HG03280 (cell line): ENCODE results near the gene MMP24OS.
"Not testable (repeated sequence)": the region's sequence is repeated elsewhere in the genome, so short reads cannot be mapped to it uniquely, and the experiment has no call there.

Source experiments
- ATAC-seq: cut with Tn5 transposase; IDR thresholded peaks from one replicate; pipeline ENCODE4 v1.9.1; 2021; ENCODE audit warnings: mild to moderate bottlenecking, moderate library complexity; ENCODE audit not compliant: unreplicated experiment

MMP24OS gene

DNA sequence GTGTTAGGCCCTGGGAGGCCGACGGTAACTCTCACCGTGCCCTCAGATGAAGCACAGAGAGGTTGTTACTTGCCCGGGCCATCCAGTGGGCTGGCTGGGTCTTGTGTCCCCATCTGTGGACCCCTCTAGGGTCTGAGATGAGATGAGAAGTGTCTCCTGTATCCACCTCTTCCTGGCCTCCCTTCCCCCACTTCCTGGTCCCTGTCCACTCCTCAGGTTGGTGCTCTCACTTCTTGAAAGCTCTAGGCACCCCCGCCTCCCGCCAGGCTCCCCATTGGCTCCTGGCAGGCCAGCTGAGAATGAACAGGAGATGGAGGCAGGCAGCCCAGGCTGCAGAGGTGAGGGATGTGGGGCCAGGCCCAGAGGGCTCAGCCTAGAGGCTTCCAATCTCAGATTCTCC is 1.5 kb downstream of the MMP24OS start:
- no peak for ATAC-seq

DNA sequence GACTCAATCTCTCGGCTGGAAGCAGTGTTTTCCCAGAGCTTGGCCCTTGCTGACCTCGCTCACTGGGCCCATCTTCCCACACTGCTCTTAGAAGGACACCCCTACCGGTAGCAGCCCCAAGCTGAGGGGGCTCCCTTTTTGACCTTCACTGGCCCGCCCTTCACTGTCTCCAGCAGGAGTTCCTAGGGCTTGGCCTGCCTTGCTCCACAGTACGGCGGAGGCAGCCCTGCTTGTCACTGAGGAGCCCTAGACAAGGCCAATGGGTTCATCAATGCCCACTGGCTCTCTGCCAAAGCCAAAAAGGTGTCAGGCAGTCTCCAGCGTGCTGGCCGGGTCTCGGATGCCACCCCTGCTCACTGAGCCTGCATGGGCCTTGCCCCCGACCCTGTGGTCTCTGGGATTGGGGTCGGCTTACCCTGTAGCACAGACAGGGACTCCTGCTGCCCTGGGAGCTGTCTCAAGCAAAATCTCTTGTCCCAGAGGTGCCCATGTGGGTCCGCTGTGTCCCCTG is 2.1 kb downstream of the MMP24OS start:
- ATAC-seq = no peak

DNA sequence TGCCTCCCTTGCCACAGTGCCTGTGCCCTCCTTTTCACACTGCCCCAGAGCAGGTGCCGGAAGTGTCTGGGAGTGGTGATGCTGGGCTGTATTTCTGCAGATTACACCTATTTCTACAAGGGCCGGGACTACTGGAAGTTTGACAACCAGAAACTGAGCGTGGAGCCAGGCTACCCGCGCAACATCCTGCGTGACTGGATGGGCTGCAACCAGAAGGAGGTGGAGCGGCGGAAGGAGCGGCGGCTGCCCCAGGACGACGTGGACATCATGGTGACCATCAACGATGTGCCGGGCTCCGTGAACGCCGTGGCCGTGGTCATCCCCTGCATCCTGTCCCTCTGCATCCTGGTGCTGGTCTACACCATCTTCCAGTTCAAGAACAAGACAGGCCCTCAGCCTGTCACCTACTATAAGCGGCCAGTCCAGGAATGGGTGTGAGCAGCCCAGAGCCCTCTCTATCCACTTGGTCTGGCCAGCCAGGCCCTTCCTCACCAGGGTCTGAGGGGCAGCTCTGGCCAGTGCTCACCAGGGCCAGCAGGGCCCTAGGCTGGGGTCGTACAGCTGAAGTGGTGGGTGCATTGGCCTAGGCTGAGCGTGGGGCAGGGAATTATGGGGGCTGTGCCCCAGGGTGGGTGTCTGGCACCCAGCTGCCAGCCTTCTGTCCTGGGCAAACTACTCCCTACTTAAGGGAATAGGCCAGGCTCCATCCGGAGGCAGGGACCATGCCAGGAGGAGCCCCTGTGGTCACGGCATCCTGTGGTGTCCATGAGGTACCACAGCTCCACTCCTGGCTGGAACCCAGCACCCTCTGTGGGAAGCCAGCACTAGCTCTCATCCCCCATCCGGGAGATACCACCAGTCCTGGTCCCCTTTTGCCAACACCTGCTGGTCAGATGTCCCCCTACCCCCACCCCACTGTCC is 3.5 kb downstream of the MMP24OS start:
- no peak for ATAC-seq

DNA sequence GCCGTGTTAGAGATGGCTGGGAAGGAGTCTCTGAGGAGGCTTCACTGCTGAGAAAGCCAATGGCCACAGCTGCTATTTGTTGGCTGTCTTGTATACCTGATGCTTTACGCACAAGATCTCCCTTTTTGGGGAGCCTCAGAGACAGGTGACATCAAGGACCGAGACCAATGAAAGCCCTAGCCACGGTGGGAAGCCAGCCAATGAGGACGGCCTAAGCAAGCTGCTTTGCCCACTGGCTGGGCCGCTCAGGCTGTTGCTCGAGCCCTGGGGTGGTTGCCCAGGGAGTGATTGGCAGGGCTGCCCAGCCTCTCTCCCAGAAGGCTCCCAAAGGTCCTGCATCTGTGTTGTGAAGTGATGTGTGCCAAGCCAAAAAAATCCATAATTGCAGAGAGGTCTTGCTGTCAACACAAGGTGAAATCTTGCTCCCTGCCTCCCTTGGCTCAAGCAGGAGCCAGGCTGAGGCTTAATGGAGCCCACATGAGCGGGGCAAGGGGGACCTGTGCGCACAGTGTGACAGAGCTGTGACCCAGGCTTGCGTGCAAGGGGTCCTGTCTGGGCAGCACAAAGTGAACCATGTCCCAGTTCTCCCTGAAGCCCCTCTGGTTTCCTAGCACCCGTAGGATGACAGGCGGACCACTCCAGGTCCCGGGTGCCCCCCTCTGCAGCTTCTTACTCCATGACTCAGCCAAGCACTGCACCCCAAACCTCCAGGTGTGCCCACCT is 4.3 kb downstream of the MMP24OS start:
- ATAC-seq = no peak

DNA sequence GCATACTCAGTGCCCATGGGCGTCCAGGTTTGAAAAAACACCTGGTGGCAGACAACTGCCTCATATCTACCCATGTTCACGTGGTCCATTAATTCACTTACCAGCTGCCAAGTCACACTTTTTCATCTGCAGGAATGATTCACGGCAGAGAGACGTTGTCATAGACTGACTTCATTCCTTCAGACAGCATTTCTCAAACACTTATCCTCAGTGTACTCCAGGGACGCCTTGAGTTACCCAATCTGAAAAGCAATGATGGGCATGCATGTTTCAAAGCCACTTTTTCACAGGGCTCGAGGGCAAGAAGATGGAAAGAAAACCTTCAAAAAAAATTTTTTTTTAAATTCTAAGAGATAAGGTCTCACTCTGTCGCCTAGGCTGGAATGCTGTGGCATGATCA is 6.0 kb downstream of the MMP24OS start:
- no peak for ATAC-seq

DNA sequence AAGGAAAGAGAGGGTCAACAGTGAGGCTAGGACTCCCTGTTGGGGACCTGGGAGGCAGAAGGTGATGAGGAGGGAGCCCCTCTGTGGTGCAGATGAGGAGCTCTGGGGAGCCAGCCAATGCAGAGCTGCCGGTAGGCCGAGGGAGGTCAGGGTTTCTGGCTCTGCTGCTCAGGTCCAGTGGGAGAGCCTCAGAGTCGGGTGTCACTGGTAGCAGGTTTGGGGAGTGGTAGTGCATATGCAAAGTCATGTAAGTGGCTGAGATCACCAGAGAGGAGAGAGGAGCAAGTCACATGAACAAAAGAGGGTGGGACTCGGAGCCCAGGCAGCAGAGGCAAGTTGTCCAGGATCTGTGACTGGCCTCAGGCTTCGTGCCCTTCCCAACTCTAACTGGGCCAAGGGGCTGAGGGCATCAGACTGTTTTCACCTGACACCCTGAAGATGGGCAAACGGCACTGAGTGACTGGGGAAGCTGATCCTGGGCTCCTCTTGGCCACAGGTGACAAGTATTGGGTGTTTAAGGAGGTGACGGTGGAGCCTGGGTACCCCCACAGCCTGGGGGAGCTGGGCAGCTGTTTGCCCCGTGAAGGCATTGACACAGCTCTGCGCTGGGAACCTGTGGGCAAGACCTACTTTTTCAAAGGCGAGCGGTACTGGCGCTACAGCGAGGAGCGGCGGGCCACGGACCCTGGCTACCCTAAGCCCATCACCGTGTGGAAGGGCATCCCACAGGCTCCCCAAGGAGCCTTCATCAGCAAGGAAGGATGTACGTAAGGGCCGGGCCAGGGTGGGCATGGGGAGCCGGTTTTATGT is 6.6 kb downstream of the MMP24OS start:
- no peak for ATAC-seq

DNA sequence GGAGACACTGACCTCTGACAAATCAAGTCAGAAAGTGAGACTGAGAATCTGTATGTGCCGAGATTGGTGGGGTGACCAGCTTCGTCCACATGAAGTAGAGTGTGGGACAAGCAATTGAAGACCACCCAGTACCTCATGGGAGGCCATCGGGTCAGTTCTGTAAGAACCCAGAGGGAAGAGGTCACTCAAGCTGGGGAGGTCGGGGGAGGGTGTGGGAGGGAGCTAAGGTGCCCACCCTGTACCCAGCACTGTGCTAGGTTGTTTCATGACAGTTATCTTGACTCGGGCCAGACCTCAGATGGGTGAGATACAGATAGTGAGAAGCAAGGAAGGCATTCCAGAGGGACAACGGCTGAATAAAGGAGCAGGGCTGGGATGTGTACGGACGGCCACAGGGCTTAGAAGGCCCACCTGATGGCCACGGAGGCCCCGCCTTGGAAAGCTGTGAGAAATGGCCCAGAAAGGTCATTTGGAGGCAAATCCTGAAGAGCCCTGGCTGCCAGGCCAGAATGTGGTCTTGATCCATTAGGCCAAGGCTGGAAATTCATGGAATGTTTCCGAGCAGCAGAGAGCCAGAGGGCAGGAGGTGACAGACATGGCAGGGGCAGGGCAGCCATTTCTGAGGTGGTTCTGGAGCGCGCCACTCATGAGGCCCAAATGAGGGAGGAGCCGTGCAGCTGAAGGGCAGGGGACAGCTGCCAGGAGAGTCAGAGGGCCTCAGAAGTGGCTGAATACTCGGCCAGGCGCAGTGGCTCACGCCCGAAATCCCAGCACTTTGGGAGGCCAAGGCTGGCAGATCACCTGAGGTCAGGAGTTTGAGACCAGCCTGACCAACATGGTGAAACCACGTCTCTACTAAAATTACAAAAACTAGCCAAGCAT is 7.7 kb downstream of the MMP24OS start:
- no peak for ATAC-seq

DNA sequence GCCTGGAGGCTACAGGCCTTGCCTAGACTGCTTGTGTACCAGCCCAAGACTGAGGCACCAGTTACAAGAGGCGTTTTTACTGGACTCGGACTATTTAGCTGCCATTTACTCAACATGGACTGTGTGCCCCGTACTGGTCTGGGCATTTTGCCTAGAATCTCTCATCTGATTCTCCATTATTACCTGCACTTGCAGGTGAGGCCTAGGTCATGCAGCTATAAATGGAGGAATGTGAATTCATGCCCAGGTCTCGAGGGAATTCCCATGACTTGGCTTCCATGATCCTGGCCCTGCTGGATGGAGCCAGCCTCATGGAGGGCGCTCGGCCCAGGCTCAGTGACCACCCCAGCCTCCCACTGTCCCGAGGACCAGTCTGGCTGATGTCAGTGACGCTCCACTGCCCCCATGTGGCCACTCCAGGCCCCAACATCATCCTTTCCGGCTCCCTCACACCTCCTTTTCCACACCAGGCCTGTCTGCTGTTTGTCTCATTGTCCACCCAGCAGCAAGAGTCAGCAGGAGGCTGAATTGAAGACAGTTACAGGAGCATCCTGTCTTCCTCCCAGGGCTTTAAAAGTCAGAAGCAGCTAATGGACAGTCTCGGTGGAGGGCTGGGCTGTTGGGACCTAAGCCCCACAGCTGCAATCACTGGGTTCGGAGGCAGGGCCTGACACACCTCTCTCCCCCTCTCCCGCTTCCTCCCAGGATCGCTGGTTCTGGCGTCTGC is 8.7 kb downstream of the MMP24OS start:
- ATAC-seq = no peak

DNA sequence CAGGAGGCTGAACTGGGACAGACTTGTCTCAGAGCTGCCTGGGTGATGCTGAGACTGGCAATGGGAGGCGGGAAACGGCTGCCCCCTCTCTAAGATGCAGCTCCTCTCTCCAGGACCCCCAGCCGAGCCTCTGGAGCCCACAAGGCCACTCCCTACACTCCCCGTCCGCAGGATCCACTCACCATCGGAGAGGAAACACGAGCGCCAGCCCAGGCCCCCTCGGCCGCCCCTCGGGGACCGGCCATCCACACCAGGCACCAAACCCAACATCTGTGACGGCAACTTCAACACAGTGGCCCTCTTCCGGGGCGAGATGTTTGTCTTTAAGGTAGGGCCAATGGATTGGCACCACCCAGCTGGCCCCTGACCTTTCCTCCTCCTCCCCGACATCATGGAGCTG is 10.8 kb downstream of the MMP24OS start:
- no peak for ATAC-seq

DNA sequence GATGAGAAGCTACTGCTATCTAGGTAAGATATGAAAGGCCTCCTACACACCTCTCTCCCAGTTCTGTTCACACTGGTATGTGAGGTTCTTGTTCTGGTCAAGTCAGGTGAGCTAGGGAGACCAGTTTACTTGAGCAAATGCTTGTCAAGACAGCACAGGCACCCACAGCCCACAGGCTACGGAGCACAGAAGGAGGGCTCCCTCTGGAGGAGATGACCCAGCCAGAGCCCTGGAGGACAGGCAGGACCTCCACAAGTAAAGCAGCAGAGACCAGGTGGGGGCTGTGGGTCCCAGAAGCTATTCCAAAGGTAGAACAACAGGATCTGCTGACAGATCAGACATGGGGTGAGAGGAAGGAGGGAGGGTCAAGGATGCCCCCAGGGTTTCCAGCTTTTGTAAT is 13.2 kb downstream of the MMP24OS start:
- ATAC-seq = no peak

DNA sequence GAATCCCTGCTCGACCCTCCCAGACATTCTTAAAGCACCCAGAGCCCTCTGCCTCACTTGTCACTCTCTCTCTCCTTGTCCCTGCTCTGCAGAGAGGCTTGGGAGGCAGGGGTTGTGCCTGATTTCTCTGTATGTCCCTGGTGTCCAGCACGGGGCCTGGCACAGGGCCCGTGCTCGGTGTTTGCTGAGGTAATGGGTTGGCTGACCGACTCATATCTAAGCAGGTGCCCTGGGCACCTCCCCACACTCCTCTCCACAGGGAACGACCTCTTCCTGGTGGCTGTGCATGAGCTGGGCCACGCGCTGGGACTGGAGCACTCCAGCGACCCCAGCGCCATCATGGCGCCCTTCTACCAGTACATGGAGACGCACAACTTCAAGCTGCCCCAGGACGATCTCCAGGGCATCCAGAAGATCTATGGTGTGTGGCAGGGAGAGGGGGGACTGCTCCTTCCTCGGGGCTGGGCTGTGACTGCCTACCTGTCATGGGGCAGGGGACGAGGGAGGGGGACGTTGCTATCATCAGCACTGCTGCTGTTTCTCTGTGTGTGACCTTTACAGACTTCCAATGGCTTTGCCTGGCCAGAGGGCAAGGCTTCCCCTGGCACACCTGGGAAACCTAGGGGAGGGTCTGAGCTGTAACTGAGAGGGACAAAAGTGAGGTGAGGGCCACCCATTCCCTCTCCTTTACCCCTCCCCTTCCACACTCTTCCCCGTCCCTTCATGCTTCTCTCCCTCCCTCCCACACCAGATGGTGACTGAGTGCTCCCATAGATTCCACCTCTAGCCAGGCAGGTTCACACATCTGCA is 14.2 kb downstream of the MMP24OS start:
- no peak for ATAC-seq

DNA sequence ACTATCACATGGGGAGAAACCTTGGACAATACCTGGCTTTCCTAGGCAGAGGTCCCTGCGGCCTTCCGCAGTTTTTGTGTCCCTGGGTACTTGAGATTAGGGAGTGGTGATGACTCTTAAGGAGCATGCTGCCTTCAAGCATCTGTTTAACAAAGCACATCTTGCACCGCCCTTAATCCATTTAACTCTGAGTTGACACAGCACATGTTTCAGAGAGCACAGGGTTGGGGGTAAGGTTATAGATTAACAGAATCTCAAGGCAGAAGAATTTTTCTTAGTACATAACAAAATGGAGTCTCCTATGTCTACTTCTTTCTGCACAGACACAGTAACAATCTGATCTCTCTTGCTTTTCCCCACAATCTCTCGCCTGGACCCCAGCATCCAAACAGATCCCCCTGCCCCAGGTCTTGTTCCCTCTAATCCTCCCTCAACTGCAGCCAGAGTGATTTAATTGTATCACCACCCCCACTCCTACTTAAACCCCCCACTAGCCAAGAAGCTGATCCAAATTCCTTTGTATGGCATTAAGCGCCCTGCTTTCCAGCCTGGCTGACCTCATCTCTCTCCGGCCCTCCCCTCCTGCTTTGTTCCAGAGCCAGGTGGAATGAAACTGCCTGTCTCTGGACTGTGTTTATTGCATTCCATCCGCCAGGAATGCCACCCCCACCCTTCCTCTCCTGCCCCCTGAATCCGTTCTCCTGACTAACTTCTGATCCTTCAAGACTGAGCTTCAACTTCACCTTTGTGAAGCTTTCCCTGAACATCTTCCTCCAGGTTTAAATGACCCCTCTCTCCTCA is 15.0 kb downstream of the MMP24OS start:
- not testable (repeated sequence) for ATAC-seq

DNA sequence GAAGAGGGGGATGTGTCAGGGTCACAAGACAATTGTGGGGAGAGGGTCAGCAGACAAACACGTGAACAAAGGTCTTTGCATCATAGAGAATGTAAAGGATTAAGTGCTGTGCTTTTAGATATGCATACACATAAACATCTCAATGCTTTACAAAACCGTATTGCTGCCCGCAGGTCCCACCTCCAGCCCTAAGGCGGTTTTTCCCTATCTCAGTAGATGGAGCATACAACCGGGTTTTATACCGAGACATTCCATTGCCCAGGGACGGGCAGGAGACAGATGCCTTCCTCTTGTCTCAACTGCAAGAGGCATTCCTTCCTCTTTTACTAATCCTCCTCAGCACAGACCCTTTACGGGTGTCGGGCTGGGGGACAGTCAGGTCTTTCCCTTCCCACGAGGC is 15.6 kb downstream of the MMP24OS start:
- ATAC-seq = not testable (repeated sequence)

DNA sequence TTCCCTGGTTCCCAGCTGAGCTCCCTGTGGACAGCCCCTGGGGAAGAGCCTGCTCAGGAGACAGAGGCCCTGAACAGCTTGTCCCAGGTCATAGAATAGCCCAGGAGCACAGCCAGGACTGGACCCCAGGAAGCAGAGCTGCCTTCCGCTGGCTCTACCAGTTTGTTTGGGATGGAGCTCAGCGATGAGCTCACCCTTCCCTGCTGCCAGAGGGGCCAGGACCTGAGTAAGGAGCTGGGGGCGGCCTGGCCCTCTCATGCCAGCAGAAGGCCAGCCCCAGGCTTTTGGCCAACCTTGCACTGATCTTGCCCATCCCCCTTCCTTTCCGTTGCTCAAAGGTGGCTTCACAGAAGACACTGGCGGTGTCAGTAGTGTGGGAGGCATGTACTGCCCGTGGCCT is 17.5 kb downstream of the MMP24OS start:
- ATAC-seq = no peak

DNA sequence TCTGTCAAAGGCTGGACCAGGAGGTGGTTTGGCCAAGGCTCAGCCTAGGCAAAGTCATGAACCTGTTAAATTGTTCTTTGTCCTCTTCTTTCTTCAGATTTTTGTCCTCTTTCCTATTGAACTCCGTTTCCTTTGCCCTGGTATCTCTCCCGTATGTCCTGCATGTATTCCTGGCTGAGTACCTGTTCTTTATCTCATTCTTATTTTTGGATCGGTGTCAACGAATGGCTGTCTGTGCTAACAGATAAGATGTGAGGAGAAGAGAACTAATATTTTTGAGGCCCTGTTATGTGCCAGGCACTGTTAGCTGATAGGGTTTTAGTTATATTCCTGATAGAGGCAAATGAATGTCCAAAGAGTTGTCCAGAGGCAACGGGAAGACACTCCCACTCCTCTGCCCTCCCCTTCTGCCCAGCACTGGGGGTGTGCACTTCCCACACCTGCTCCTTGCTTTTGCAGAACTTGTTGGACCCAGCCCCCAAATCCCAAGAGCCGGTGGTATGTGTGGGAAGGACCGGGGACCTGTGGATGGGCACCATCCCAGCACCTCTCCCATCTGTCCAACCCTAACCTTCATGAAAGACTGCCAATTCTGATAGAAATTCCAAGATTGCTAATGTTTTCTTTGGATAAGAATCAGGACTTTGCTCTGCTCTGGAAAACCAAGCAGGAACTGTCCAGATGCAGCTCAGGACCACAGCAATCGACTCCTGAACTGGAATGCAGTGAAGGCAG is 20.6 kb downstream of the MMP24OS start:
- ATAC-seq = no peak

DNA sequence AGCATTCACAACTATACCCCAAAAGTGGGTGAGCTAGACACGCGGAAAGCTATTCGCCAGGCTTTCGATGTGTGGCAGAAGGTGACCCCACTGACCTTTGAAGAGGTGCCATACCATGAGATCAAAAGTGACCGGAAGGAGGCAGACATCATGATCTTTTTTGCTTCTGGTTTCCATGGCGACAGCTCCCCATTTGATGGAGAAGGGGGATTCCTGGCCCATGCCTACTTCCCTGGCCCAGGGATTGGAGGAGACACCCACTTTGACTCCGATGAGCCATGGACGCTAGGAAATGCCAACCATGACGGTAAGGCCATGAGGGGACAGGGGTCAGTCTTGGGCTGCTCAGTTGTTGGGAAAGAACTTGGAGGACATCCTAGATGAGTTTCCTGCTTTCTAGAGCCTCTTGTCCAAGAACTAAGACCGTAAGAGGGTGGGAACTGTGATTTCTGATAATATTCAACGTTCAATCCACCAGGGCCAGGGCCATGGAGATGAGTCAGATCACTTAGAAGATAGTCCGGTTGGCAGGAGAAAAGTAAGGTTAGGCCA is 23.4 kb downstream of the MMP24OS start:
- ATAC-seq = no peak

DNA sequence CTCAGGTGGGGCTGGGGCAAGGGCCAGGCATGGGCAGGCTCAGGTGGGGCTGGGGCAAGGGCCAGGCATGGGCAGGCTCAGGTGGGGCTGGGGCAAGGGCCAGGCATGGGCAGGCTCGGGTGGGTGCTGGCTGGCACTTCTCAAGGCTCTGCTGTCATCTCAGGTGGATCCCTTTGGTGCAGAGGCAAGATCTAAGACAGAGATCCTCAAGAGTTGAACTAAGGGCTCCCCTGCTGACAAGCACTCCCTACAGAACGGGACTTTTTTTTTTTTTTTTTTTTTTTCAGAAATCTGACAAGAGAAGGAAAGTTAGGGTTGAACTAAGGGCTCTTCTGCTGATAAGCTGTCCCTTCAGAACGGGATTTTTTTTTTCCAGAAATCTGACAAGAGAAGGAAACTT is 24.9 kb downstream of the MMP24OS start:
- no peak for ATAC-seq
